Endothelial cell of umbilical vein (primary cell): ENCODE data around the gene FOXP1.

Source experiments
- TF ChIP-seq, protein P1 (sequence below), 2 donors: IDR thresholded peaks; 1 replicate in 1 of 2; 2 replicates in 1 of 2; pipeline ENCODE4 v1.5.1; 2011; ENCODE audit warnings: low read length in 2 of 2, mild to moderate bottlenecking in 2 of 2, moderate library complexity in 2 of 2, control low read depth in 1 of 2, inconsistent platforms in 1 of 2, low read depth in 1 of 2; ENCODE audit not compliant: insufficient read depth in 1 of 2; ENCODE audit errors: extremely low read depth in 1 of 2
- TF ChIP-seq, protein P2 (sequence below): IDR thresholded peaks from 2 replicates; pipeline ENCODE4 v1.6.1; 2011; ENCODE audit not compliant: insufficient read depth, insufficient read length

DNA sequence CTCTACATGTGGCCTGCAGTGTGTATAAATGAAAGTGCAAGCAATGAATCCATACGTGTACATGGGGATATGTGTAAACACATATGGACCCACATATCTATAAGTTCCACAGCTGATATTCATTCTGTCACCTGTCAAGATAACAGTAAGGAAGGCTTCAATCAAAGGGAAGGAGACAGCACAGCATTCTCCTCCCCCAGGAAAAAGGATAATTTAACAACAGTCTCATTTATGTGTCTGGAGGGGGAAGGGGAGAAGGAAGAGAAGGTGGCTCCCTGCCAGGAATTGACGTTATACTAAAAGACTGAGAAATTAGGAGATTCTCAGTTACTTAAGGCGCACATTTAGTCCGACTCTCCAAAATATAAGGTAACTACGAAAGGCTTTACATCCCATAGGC lies 345.9 kb downstream of the FOXP1 start:
- TF ChIP-seq, protein P1, sequence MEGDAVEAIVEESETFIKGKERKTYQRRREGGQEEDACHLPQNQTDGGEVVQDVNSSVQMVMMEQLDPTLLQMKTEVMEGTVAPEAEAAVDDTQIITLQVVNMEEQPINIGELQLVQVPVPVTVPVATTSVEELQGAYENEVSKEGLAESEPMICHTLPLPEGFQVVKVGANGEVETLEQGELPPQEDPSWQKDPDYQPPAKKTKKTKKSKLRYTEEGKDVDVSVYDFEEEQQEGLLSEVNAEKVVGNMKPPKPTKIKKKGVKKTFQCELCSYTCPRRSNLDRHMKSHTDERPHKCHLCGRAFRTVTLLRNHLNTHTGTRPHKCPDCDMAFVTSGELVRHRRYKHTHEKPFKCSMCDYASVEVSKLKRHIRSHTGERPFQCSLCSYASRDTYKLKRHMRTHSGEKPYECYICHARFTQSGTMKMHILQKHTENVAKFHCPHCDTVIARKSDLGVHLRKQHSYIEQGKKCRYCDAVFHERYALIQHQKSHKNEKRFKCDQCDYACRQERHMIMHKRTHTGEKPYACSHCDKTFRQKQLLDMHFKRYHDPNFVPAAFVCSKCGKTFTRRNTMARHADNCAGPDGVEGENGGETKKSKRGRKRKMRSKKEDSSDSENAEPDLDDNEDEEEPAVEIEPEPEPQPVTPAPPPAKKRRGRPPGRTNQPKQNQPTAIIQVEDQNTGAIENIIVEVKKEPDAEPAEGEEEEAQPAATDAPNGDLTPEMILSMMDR (IDR thresholded peaks at IDR 0.05; ENCODE audit: extremely low read depth in 1 of 2, insufficient read depth in 1 of 2, low read depth in 1 of 2, low read length in 2 of 2) = no peak
- TF ChIP-seq, protein P2, sequence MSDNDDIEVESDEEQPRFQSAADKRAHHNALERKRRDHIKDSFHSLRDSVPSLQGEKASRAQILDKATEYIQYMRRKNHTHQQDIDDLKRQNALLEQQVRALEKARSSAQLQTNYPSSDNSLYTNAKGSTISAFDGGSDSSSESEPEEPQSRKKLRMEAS = no peak
